IgD-negative memory B cell (primary cell): ENCODE results near the gene OR10A2. TPM values are rescaled to one million over a fixed set of nuclear protein-coding genes. Genes with fewer than 3 reads are reported as not detected.
"Not testable (repeated sequence)": the region's sequence is repeated elsewhere in the genome, so short reads cannot be mapped to it uniquely, and the experiment has no call there.

ENCODE experiments used
- H3K27ac Mint-ChIP-seq, 3 donors: one replicate each; pipeline ENCODE4 v1.8.0; 2020 to 2022; ENCODE audit warnings: mild to moderate bottlenecking in 3 of 3, mixed read lengths in 3 of 3, moderate library complexity in 1 of 3
- H3K27me3 Mint-ChIP-seq: one replicate; pipeline ENCODE4 v1.8.0; 2021; ENCODE audit warnings: mixed read lengths
- H3K36me3 Mint-ChIP-seq: one replicate; pipeline ENCODE4 v1.8.0; 2020; ENCODE audit warnings: mild to moderate bottlenecking, mixed read lengths
- H3K4me1 Mint-ChIP-seq, 3 donors: one replicate each; pipeline ENCODE4 v1.8.0; 2020 to 2022; ENCODE audit warnings: mixed read lengths in 3 of 3, mild to moderate bottlenecking in 1 of 3
- H3K4me3 Mint-ChIP-seq, 4 donors: one replicate each; pipeline ENCODE4 v1.8.0; 2020 to 2022; ENCODE audit warnings: mild to moderate bottlenecking in 4 of 4, mixed read lengths in 4 of 4, moderate library complexity in 3 of 4
- H3K9me3 Mint-ChIP-seq, 3 donors: one replicate each; pipeline ENCODE4 v1.8.0; 2020 to 2021; ENCODE audit warnings: mixed read lengths in 3 of 3, mild to moderate bottlenecking in 1 of 3
- polyA plus RNA-seq: library from polyadenylated mRNA; unstranded; fragments of 300-500 nt; fragmentation: Illumina TruSeq; gene quantifications from one replicate; pipeline ENCODE4 v1.2.3, GENCODE V29; 2021

Gene OR10A2
- polyA plus RNA-seq, 1 donor from 2014 or later, result not detected

DNA sequence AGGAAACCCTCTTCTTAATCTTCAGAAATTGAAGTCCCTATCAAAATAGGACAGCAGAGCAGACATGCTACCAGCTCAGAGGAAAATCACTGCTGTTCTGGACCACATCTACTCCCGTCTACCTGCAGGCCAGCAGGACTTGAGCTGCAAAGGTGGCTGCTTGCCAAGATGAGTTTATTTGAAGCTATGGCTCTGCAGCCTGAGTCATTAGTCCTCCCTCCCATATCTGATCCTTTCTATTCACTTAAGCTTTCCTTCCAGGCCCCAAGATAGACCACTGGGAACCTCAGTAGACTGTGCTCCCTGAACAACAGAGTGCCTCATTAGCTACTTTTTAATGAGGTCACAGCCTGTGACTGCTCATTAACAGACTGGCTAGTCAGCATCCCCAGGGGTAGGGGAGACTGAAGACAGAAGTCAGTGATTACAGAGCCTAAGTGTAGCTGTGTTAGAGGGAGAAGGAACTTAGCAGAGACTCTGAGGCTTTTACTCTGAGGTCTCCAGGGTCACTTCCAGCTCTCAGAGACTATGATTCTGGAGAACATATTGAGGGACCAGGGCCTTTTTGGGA is 6.8 kb upstream of the OR10A2 start:
- Mint-ChIP-seq H3K27me3 (peaks cover 14% of the 10 kb centered on the region), H3K4me1 (no peaks in the 10 kb centered on the region), H3K4me3 (no peak overlapping the region), H3K9me3 (peaks cover 8 to 18% (median 9%) of the 10 kb centered on the region in 3 donors), H3K36me3 (no peaks in the 10 kb centered on the region), H3K27ac (no peak overlapping the region)

DNA sequence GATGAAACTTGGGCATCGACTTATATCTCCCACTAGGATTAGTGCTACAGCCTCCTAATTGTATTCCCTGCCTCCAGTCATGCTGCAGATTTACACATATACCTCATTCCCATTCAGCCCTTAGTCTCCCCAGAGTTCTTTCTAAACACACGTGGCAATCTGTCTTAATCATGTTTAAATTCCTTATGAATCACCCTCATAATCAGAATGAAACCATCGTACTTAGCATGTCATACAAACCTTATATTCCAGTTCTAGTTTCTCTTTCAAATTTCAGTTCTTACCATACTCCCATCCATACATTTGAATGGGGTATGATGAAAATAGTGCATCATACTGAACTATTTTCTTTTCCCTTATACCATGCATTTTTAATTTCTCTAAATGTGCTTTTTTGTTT is 6.0 kb upstream of the OR10A2 start:
- H3K36me3 Mint-ChIP-seq, result no peaks in the 10 kb centered on the region
- peaks cover 5 to 18% (median 8%) of the 10 kb centered on the region in 3 donors for H3K9me3 Mint-ChIP-seq
- H3K4me1 Mint-ChIP-seq, result no peaks in the 10 kb centered on the region
- H3K4me3 Mint-ChIP-seq, result no peak overlapping the region
- no peak overlapping the region for H3K27ac Mint-ChIP-seq
- H3K27me3 Mint-ChIP-seq, result peaks cover 8% of the 10 kb centered on the region

DNA sequence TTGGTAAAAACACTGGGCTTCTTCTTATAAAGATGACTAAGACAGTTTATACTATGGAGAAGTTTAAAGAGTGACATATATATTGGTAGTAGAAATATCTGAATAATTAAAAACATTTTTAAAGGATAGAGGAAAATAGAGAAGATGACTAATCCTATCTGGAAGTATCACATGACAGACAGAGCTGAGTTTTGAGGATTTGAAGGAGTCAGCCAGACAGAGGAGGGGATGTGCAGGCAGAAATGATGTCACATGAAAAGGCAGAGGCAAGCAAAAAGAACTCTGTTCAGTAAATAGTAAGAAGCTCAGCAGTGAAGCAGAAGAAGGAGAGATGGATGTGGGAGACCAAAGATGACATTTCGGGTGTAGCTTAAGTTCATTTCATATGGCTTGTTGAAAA is 1.6 kb downstream of the OR10A2 start:
- Mint-ChIP-seq H3K4me1 (no peaks in the 10 kb centered on the region), H3K36me3 (no peaks in the 10 kb centered on the region), H3K4me3 (no peak overlapping the region), H3K27ac (no peak overlapping the region), H3K27me3 (peaks cover 4% of the 10 kb centered on the region), H3K9me3 (peaks cover 0 to 5% (median 1%) of the 10 kb centered on the region in 3 donors)

DNA sequence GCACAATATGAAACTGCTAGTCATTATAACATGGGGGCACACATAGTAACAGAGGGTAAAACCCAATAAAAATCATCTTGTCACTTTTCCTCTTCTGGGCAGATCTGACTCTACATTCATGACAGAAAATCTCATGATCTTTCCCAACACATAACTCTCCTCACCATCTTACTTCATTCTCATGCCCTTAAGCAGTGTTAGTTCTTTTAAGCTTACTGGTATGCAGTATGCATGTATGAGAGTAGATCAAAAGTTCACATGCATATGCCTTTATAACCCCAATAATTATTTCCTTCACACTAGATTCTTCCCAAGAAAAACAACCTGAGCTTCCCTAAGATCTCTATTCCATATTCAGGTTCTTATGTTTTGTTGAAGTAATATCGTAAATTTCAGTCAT is 8.4 kb downstream of the OR10A2 start:
- Mint-ChIP-seq H3K27ac (no peak overlapping the region), H3K9me3 (no peaks in the 10 kb centered on the region), H3K36me3 (no peaks in the 10 kb centered on the region), H3K4me1 (no peaks in the 10 kb centered on the region), H3K4me3 (no peak overlapping the region), H3K27me3 (no peaks in the 10 kb centered on the region)

DNA sequence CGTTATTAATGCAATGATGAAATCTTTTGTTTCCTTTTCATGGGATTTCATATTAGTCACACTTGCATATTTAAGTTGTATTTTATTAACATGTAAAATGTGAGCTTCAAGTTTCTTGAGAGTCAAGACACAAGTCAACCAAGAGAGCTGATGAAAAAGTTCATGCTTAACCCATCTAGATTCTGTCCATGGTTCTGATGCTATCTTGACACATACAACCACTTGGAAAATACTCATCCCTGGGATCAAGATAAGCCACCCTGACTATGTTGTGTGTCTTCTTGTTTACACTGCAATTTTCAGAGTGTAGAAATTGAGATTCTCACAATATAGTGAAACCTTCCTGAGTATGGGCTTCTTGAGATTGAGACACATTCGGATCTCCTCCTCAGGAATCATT is 12.9 kb downstream of the OR10A2 start:
- Mint-ChIP-seq H3K9me3 (no peaks in the 10 kb centered on the region), H3K4me1 (no peaks in the 10 kb centered on the region), H3K27me3 (no peaks in the 10 kb centered on the region), H3K4me3 (no peak overlapping the region), H3K36me3 (no peaks in the 10 kb centered on the region), H3K27ac (no peak overlapping the region)

DNA sequence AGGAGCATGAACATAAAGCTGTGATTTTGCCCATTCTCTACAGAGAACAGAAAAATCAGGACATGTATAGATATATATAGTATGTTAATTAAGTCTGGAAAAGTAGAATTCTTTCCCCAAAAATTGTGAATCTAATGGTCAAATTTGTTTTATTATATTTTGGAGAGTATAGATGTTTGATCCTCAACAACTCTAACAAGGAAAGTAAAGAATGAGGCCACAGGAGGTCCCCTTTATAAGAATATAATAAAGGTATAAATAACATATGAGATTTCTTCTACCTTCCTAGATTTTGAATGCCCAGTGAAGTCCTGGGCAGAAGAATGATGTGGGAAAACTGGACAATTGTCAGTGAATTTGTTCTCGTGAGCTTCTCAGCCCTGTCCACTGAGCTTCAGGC is 13.5 kb downstream of the OR10A2 start, which contains the start of gene OR10A4:
Gene OR10A4 (plus strand): TSS at position 301 of the 400 bp plus-strand sequence. CDS start 23 bp downstream, at position 324.
- Mint-ChIP-seq H3K4me1 (no peaks in the 10 kb centered on the region), H3K9me3 (no peaks in the 10 kb centered on the region), H3K36me3 (no peaks in the 10 kb centered on the region), H3K27ac (peak within 1 kb of the TSS in 1 of 3 donors; percentile 7), H3K27me3 (no peaks in the 10 kb centered on the region), H3K4me3 (no peak within 1 kb of the TSS)

DNA sequence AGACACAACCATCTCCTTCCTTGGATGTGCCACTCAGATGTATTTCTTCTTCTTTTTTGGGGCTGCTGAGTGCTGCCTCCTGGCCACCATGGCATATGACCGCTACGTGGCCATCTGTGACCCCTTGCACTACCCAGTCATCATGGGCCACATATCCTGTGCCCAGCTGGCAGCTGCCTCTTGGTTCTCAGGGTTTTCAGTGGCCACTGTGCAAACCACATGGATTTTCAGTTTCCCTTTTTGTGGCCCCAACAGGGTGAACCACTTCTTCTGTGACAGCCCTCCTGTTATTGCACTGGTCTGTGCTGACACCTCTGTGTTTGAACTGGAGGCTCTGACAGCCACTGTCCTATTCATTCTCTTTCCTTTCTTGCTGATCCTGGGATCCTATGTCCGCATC is 14.1 kb downstream of the OR10A2 start:
- Mint-ChIP-seq H3K27ac (peak overlapping the region in 1 of 3 donors; percentile 7), H3K9me3 (no peaks in the 10 kb centered on the region), H3K36me3 (no peaks in the 10 kb centered on the region), H3K27me3 (no peaks in the 10 kb centered on the region), H3K4me3 (no peak overlapping the region), H3K4me1 (no peaks in the 10 kb centered on the region)

DNA sequence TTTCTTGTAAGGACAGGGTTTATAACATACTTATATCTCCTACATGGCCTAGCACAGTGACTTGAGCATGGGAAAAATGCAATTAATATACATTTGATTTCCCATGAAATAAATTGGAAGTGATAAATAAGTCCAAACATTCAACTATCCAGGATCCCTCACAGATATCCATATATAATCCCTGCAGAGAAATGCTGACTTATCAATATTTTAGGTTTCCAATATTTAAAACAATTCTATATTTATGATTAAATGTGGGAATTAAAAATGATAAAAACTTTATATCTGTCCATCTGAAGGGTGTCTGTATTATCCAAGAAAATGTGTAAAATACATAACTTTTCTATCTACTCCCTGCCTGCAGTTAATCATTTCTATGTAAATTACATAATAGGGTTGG is 19.9 kb downstream of the OR10A2 start:
- H3K27ac Mint-ChIP-seq, result no peak overlapping the region
- H3K36me3 Mint-ChIP-seq, result no peaks in the 10 kb centered on the region
- H3K4me1 Mint-ChIP-seq, result no peaks in the 10 kb centered on the region
- peaks cover 3% of the 10 kb centered on the region for H3K27me3 Mint-ChIP-seq
- peaks cover 0 to 2% (median 0%) of the 10 kb centered on the region in 3 donors for H3K9me3 Mint-ChIP-seq
- H3K4me3 Mint-ChIP-seq, result no peak overlapping the region

DNA sequence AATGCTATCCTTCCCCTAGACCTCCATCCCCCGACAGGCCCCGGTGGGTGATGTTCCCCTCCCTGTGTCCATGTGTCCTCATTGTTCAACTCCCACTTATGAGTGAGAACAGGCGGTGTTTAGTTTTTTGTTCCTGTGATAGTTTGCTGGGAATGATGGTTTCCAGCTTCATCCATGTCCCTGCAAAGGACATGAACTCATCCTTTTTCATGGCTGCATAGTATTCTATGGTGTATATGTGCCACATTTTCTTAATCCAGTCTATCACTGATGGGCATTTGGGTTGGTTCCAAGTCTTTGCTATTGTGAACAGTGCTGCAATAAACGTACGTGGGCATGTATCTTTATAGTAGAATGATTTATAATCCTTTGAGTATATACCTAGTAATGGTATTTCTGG is 24.9 kb downstream of the OR10A2 start:
- H3K9me3 Mint-ChIP-seq, H3K36me3 Mint-ChIP-seq, H3K4me3 Mint-ChIP-seq, H3K27me3 Mint-ChIP-seq, H3K4me1 Mint-ChIP-seq, H3K27ac Mint-ChIP-seq: not testable (repeated sequence)

DNA sequence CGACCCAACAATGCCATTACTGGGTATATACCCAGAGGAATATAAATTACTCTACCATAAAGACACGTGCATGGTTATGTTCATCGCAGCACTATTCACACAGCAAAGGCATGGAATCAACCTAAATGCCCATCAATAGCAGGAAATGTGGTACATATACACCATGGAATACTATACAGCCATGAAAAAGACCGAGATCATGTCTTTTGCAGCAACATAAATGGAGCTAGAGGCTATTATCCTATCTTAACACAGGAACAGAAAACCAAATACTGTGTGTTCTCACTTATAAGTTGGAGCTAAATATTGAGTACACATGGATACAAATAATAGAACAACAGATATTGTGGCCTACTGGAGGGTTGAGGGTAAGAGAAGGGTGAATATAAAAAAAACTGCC is 26.0 kb downstream of the OR10A2 start:
- no peaks in the 10 kb centered on the region for H3K4me1 Mint-ChIP-seq
- H3K27ac Mint-ChIP-seq, result no peak overlapping the region
- no peak overlapping the region for H3K4me3 Mint-ChIP-seq
- H3K27me3 Mint-ChIP-seq, result peaks cover 5% of the 10 kb centered on the region
- peaks cover 0 to 2% (median 2%) of the 10 kb centered on the region in 3 donors for H3K9me3 Mint-ChIP-seq
- no peaks in the 10 kb centered on the region for H3K36me3 Mint-ChIP-seq

DNA sequence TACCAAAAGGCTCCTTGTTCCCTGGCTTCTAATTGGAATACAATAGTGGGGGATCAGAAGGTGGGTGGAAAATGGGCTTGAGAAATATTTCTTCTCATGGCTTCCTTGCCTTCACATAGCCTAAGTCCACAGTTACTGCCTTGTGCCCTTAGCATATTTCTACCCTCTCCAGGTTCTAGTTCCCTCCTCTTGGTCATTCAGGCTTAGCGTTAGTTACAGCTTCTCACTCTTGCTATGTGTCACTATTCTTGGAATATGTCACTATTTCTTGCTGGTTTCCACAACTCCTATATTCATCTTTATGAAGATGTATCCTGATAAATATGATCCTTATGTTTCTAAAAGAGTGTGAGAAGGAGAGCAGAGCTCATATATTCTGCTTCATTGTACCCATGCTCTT is 27.0 kb downstream of the OR10A2 start:
- Mint-ChIP-seq H3K9me3 (peaks cover 0 to 2% (median 2%) of the 10 kb centered on the region in 3 donors), H3K27ac (no peak overlapping the region), H3K4me3 (no peak overlapping the region), H3K27me3 (peaks cover 5% of the 10 kb centered on the region), H3K4me1 (no peaks in the 10 kb centered on the region), H3K36me3 (no peaks in the 10 kb centered on the region)

DNA sequence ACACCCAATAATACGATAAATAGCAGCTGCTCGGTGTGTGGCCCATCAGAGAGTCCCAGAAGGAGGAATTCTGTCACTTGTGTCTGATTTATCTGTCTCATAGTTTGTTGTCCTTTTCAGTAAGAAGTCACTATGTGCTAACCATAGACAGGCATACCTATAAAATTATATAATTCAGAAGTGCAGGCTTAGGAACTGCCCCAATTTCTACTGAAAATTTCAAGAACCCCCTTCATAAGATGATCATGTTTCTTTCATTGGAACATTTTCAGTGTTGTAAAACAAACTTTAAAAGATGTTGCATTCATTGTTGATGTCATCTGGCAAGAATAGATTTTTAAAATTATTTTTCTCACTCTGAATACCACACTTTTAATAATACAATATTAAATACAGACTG is 29.5 kb downstream of the OR10A2 start, which contains the start of gene OR2D2:
Gene OR2D2 (minus strand): TSS at position 101 of the 400 bp plus-strand sequence. CDS start 0 bp downstream, at position 101.
- H3K9me3 Mint-ChIP-seq, result peaks cover 0 to 2% (median 2%) of the 10 kb centered on the region in 3 donors
- peaks cover 5% of the 10 kb centered on the region for H3K27me3 Mint-ChIP-seq
- no peak within 1 kb of the TSS for H3K4me3 Mint-ChIP-seq

DNA sequence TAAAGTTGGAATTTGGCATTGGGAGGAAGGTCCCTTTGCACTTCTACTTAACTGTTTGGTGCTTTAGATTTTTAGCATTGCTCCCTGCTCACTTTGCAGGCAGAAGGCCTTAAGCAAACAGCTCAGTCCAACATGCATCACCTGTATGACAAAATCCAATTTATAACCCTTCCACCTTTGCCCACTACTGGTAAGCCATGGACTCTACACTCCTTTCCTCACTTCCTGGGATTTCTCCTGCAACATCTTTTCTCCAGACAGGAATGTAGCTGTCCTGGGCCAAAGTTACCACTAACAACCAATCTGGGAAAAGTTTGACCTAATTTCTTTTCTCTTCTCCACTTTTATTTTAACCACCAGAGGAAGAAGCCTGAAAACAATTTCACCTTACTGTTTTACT is 31.2 kb downstream of the OR10A2 start:
- Mint-ChIP-seq H3K27me3 (peaks cover 6% of the 10 kb centered on the region), H3K9me3 (peaks cover 0 to 2% (median 0%) of the 10 kb centered on the region in 3 donors), H3K4me1 (no peaks in the 10 kb centered on the region), H3K27ac (no peak overlapping the region), H3K36me3 (no peaks in the 10 kb centered on the region), H3K4me3 (no peak overlapping the region)

More for the DNA sequence above, 29.5 kb downstream of the OR10A2 start, which contains the start of gene OR2D2:
- Mint-ChIP-seq H3K36me3 (no peaks in the 10 kb centered on the region), H3K27ac (no peak within 1 kb of the TSS), H3K4me1 (no peaks in the 10 kb centered on the region)

DNA sequence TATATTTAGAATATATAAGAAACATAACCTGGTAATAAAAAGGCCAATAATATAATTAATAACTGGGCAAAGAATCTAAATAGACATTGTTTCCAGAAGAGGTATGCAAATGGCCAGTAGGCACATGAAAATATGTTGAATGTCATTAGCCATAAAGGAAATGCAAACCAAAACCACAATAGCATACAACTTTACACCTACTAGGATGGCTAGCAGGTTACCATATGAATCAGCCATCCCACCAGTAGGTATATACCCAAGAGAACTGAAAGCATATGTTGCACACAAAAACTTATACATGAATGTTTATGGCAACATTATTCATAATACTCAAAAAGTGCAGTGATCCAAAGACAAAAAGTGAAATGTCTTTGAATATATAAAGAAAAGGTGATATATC is 32.2 kb downstream of the OR10A2 start:
- Mint-ChIP-seq H3K27ac (no peak overlapping the region), H3K4me3 (no peak overlapping the region), H3K9me3 (no peaks in the 10 kb centered on the region), H3K27me3 (peaks cover 6% of the 10 kb centered on the region), H3K36me3 (no peaks in the 10 kb centered on the region), H3K4me1 (no peaks in the 10 kb centered on the region)

DNA sequence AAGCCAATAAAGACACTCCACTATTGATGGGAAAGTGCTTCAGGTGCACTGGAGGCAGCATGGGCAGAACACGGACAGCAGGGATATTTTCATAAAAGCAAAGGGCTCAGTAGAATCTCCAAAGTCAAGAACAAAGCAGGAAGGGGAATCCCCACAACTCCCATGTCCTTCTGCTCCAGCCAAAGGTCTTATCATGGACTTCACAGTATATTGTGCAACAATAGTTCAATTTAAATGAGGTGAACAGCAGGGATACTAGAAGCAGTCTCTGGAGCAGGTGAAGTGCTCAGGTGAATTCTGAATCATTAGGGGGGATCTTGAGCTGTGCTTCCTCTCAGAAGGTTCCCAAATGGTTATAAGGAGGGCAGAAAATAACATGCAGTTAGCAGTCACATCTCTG is 36.1 kb downstream of the OR10A2 start:
- H3K4me1 Mint-ChIP-seq, result no peaks in the 10 kb centered on the region
- no peaks in the 10 kb centered on the region for H3K9me3 Mint-ChIP-seq
- H3K36me3 Mint-ChIP-seq, result no peaks in the 10 kb centered on the region
- H3K27ac Mint-ChIP-seq, result no peak overlapping the region
- peaks cover 8% of the 10 kb centered on the region for H3K27me3 Mint-ChIP-seq
- H3K4me3 Mint-ChIP-seq, result no peak overlapping the region

DNA sequence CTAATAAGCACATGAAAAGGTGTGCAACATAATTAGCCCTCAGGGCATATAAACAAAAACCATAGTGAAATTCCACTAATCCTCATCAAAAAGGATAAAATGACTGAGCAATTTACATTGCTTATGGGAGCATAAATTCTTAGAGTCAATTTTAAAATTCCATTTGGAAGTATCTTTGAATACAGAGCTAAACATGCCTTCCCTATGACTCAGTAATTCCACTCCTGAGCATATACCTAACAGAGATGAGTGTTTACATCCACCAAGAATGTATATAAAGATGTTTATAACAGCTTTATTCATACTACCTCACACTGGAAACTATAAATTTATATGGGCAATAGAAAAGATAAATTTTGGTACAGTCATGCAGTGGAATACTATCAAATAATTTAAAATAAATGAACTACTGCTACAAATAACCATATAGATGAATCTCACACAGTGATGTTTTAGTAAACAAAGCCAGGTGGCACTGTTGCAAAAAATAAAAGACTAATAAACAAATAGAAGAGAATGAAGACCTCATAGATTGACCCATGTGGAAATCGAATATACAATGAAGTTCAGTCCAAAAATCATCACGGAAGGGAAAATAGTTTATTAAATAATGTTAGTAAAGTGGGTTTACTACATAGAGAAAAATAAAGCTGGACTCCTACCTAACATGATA is 37.6 kb downstream of the OR10A2 start:
- Mint-ChIP-seq H3K27me3 (peaks cover 8% of the 10 kb centered on the region), H3K36me3 (no peaks in the 10 kb centered on the region), H3K27ac (no peak overlapping the region), H3K4me1 (no peaks in the 10 kb centered on the region), H3K4me3 (no peak overlapping the region), H3K9me3 (no peaks in the 10 kb centered on the region)
